Subcutaneous adipose tissue (tissue), 4 donors: Measurements from ENCODE around the gene GPHN. TPM values are rescaled to one million over a fixed set of nuclear protein-coding genes. Genes with fewer than 3 reads are reported as not detected.

Source experiments
- CTCF ChIP-seq: fragments of 450-650 bp; IDR thresholded peaks from one replicate; pipeline ENCODE4 v1.5.1; 2016; ENCODE audit warnings: low read depth, mild to moderate bottlenecking, control low read depth, antibody characterized with exemption, moderate library complexity
- total RNA-seq, 4 donors: library from RNA; depleted of rRNA; stranded (reverse); fragments of >200 nt; gene quantifications; one replicate each; pipeline ENCODE4 v1.1.0, GENCODE V29; 2016

Gene GPHN
- total RNA-seq, 4 donors from 2014 or later: 18.0 to 38.2 (median 20.5) TPM

GRCh38 chr14:66955159-66955558, 447.2 kb downstream of the GPHN start:
- no peak for TF ChIP-seq CTCF

GRCh38 chr14:66959437-66960050, 451.6 kb downstream of the GPHN start:
- TF ChIP-seq CTCF: no peak

GRCh38 chr14:66965831-66966230, 457.9 kb downstream of the GPHN start:
- TF ChIP-seq CTCF: no peak

- no peak for TF ChIP-seq CTCF
Observed at GRCh38 chr14:66972469-66972868, 464.5 kb downstream of the GPHN start.

GRCh38 chr14:66974397-66975025, 466.6 kb downstream of the GPHN start:
- TF ChIP-seq CTCF: no peak

GRCh38 chr14:66975251-66975650, 467.3 kb downstream of the GPHN start:
- TF ChIP-seq CTCF: no peak

- TF ChIP-seq CTCF: no peak
Observed at GRCh38 chr14:66979101-66979974, 471.4 kb downstream of the GPHN start.
